Neural cell (in vitro differentiated cells): Measurements from ENCODE around the gene USP36.

ENCODE experiments used
- EZH2 ChIP-seq: fragments of 200-600, 300-800 bp; shearing (Covaris generic), sonication (generic); IDR thresholded peaks from 2 replicates; pipeline ENCODE4 v1.6.1; 2014; ENCODE audit warnings: antibody characterized with exemption, low read length, borderline replicate concordance, mild to moderate bottlenecking; ENCODE audit not compliant: insufficient read depth, poor library complexity, severe bottlenecking
- MXI1 ChIP-seq: fragments of 450-650 bp; conservative IDR thresholded peaks from 2 replicates; pipeline ENCODE4 v1.6.1; 2014; ENCODE audit warnings: antibody characterized with exemption, mild to moderate bottlenecking; ENCODE audit not compliant: poor library complexity, severe bottlenecking
- POLR2AphosphoS5 ChIP-seq: IDR thresholded peaks from 2 replicates; pipeline ENCODE4 v1.6.1; 2012
- RAD21 ChIP-seq: fragments of 450-650 bp; conservative IDR thresholded peaks from 2 replicates; pipeline ENCODE4 v1.6.1; 2014; ENCODE audit warnings: antibody characterized with exemption, mild to moderate bottlenecking, moderate library complexity
- SMC3 ChIP-seq: fragments of 450-650 bp; conservative IDR thresholded peaks from 2 replicates; pipeline ENCODE4 v1.6.1; 2014; ENCODE audit warnings: antibody characterized with exemption, mild to moderate bottlenecking, moderate library complexity; ENCODE audit not compliant: poor library complexity
- TF ChIP-seq, protein P1 (sequence below): fragments of 450-650 bp; IDR thresholded peaks from 2 replicates; pipeline ENCODE4 v1.5.1; 2014; ENCODE audit warnings: antibody characterized with exemption, mild to moderate bottlenecking, moderate library complexity; ENCODE audit not compliant: poor library complexity, severe bottlenecking
- TF ChIP-seq, protein P2 (sequence below): IDR thresholded peaks from 2 replicates; pipeline ENCODE4 v1.6.1; 2012; ENCODE audit warnings: borderline replicate concordance

DNA sequence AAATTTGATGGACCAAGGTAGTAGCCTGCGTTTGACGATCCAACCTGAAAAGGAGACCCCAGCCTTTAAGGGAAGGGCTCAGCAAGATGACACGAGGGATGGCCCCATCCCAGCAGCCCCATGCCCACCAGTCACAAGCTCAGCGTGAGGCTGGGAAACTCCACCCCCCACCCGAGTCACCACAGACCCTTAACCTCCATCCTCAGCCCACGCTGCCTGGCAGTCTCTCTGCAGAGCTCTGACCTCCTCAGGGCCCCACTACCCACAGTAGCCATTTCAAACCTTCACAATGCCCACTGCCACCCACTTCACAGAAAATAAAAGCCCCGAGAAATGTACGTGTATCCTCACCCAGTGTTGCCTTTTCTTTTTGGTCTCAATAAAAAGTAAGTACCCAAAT is 18.7 kb downstream of the USP36 start:
- no peak for TF ChIP-seq SMC3
- TF ChIP-seq EZH2: no peak
- TF ChIP-seq, protein P1, sequence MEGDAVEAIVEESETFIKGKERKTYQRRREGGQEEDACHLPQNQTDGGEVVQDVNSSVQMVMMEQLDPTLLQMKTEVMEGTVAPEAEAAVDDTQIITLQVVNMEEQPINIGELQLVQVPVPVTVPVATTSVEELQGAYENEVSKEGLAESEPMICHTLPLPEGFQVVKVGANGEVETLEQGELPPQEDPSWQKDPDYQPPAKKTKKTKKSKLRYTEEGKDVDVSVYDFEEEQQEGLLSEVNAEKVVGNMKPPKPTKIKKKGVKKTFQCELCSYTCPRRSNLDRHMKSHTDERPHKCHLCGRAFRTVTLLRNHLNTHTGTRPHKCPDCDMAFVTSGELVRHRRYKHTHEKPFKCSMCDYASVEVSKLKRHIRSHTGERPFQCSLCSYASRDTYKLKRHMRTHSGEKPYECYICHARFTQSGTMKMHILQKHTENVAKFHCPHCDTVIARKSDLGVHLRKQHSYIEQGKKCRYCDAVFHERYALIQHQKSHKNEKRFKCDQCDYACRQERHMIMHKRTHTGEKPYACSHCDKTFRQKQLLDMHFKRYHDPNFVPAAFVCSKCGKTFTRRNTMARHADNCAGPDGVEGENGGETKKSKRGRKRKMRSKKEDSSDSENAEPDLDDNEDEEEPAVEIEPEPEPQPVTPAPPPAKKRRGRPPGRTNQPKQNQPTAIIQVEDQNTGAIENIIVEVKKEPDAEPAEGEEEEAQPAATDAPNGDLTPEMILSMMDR: no peak
- no peak for TF ChIP-seq RAD21
- TF ChIP-seq POLR2AphosphoS5: no peak
- TF ChIP-seq, protein P2, sequence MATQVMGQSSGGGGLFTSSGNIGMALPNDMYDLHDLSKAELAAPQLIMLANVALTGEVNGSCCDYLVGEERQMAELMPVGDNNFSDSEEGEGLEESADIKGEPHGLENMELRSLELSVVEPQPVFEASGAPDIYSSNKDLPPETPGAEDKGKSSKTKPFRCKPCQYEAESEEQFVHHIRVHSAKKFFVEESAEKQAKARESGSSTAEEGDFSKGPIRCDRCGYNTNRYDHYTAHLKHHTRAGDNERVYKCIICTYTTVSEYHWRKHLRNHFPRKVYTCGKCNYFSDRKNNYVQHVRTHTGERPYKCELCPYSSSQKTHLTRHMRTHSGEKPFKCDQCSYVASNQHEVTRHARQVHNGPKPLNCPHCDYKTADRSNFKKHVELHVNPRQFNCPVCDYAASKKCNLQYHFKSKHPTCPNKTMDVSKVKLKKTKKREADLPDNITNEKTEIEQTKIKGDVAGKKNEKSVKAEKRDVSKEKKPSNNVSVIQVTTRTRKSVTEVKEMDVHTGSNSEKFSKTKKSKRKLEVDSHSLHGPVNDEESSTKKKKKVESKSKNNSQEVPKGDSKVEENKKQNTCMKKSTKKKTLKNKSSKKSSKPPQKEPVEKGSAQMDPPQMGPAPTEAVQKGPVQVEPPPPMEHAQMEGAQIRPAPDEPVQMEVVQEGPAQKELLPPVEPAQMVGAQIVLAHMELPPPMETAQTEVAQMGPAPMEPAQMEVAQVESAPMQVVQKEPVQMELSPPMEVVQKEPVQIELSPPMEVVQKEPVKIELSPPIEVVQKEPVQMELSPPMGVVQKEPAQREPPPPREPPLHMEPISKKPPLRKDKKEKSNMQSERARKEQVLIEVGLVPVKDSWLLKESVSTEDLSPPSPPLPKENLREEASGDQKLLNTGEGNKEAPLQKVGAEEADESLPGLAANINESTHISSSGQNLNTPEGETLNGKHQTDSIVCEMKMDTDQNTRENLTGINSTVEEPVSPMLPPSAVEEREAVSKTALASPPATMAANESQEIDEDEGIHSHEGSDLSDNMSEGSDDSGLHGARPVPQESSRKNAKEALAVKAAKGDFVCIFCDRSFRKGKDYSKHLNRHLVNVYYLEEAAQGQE: no peak
- TF ChIP-seq MXI1: no peak
